GM10248 (cell line): ENCODE measurements around the gene ACSF3.
"Not testable (repeated sequence)": the region's sequence is repeated elsewhere in the genome, so short reads cannot be mapped to it uniquely, and the experiment has no call there.

Experiments used
- CTCF ChIA-PET: fragments of 300-600 bp; sonication (Branson Sonifier 250); formaldehyde crosslinking; extraction: SDS; loops from one replicate; lab custom pipeline; 2021; ENCODE audit warnings: antibody characterized with exemption; lab: Yijun Ruan, JAX
- POLR2A ChIA-PET: fragments of 350-650 bp; sonication (Branson Sonifier 250); formaldehyde crosslinking; extraction: SDS; loops from one replicate; lab custom pipeline; 2020; ENCODE audit warnings: antibody characterized with exemption; lab: Yijun Ruan, JAX
- DNase-seq: peaks from one replicate; pipeline ENCODE4 v3.0.0; 2012; ENCODE audit errors: extremely low spot score
- CTCF ChIP-seq: IDR thresholded peaks from 2 replicates; pipeline ENCODE4 v1.5.1; 2012; ENCODE audit warnings: mild to moderate bottlenecking, low read depth; ENCODE audit errors: extremely low read depth, missing control alignments, control extremely low read depth

The ACSF3 gene

GRCh38 chr16:89065458-89065822 lies 28.2 kb upstream of the ACSF3 start:
- TF ChIP-seq CTCF, result no peak
- POLR2A ChIA-PET, result no interaction called here
- no peak for DNase-seq
- CTCF ChIA-PET, result no interaction called here

GRCh38 chr16:89066721-89067120 lies 26.9 kb upstream of the ACSF3 start:
- TF ChIP-seq CTCF, result no peak
- no peak for DNase-seq
- CTCF ChIA-PET, result no interaction called here
- POLR2A ChIA-PET, result no interaction called here

GRCh38 chr16:89067677-89068443 lies 25.8 kb upstream of the ACSF3 start:
- CTCF ChIA-PET, result no interaction called here
- POLR2A ChIA-PET, result no interaction called here

GRCh38 chr16:89068814-89069616 lies 24.6 kb upstream of the ACSF3 start:
- POLR2A ChIA-PET, result not testable (repeated sequence)

More at GRCh38 chr16:89067677-89068443, 25.8 kb upstream of the ACSF3 start:
- no peak for TF ChIP-seq CTCF
- DNase-seq, result no peak

GRCh38 chr16:89069920-89070319 lies 23.7 kb upstream of the ACSF3 start:
- no peak for DNase-seq
- CTCF ChIA-PET, result interaction anchor here (1.2 kb wide), 1 partner anchor 16 kb away, joined by 3 read pairs; no protein-coding TSS in a partner anchor
- no peak for TF ChIP-seq CTCF
- POLR2A ChIA-PET, result no interaction called here

More at GRCh38 chr16:89068814-89069616, 24.6 kb upstream of the ACSF3 start:
- CTCF ChIA-PET, DNase-seq: not testable (repeated sequence)

- no peak for TF ChIP-seq CTCF
- no peak for DNase-seq
- POLR2A ChIA-PET, result no interaction called here
- CTCF ChIA-PET, result interaction anchor here (1.2 kb wide), 1 partner anchor 15 kb away, joined by 3 read pairs; no protein-coding TSS in a partner anchor
These were observed 23.1 kb upstream of the ACSF3 start for GRCh38 chr16:89070590-89070989.
